ENCODE results near the gene AMFR.
A peak's percentile ranks its signal among the peaks of the same experiment; 100 is the strongest.

The AMFR gene

GRCh38 chr16:56360117-56361008, 65.0 kb downstream of the AMFR start:
- no peak for DNase-seq

- peak; percentile 29 for DNase-seq
Observed at GRCh38 chr16:56357765-56358322, 67.5 kb downstream of the AMFR start.

- peak; percentile 66 for DNase-seq
Observed at GRCh38 chr16:56357241-56357764, 68.0 kb downstream of the AMFR start.

- DNase-seq = peak; percentile 85
Observed at GRCh38 chr16:56356276-56357240, 68.8 kb downstream of the AMFR start.

- DNase-seq = no peak
Observed at GRCh38 chr16:56355786-56356275, 69.5 kb downstream of the AMFR start.

GRCh38 chr16:56355221-56355620, 70.1 kb downstream of the AMFR start:
- no peak for DNase-seq

- DNase-seq = no peak
Observed at GRCh38 chr16:56354746-56355145, 70.6 kb downstream of the AMFR start.

- DNase-seq = no peak
Observed at GRCh38 chr16:56354016-56354415, 71.3 kb downstream of the AMFR start.

- DNase-seq = no peak
Observed at GRCh38 chr16:56353054-56353921, 72.1 kb downstream of the AMFR start.

GRCh38 chr16:56352351-56353053, 72.8 kb downstream of the AMFR start:
- no peak for DNase-seq

- no peak for DNase-seq
Observed at GRCh38 chr16:56351481-56351880, 73.9 kb downstream of the AMFR start.

- no peak for DNase-seq
Observed at GRCh38 chr16:56350491-56351405, 74.6 kb downstream of the AMFR start.

- no peak for DNase-seq
Observed at GRCh38 chr16:56349711-56350161, 75.6 kb downstream of the AMFR start.

- no peak for DNase-seq
Observed at GRCh38 chr16:56349086-56349415, 76.3 kb downstream of the AMFR start.

GRCh38 chr16:56348168-56349085, 76.9 kb downstream of the AMFR start:
- DNase-seq = no peak

GRCh38 chr16:56347670-56348069, 77.7 kb downstream of the AMFR start:
- DNase-seq = no peak

GRCh38 chr16:56347166-56347565, 78.2 kb downstream of the AMFR start:
- no peak for DNase-seq

GRCh38 chr16:56346131-56346890, 79.0 kb downstream of the AMFR start:
- DNase-seq = no peak
